NCI-H446 (cell line): Measurements from ENCODE around the gene IL4.

ENCODE experiments used
- DNase-seq, 2 experiments: peaks; one replicate each; lab custom pipeline; 2025; lab: John Stamatoyannopoulos, UW

IL4 gene

DNA sequence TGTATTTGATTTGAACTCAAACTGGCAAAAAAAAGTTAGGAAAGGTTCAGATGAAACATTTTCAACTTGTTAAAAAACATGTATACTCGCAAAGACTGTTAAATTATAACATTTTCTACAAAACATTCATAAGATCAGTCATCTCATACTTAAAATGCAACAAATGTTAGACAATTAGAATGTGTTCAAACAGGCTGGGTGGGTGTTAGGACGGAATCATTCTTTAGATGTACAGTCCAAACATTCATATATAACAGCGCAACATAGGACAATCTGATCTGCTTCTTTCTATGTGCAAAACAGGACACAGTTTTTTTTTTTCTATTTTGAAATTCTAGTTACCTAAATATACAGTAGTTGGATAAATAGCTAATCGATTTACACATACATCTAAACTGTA lies 22.2 kb downstream of the IL4 start:
- DNase-seq, result no peak

DNA sequence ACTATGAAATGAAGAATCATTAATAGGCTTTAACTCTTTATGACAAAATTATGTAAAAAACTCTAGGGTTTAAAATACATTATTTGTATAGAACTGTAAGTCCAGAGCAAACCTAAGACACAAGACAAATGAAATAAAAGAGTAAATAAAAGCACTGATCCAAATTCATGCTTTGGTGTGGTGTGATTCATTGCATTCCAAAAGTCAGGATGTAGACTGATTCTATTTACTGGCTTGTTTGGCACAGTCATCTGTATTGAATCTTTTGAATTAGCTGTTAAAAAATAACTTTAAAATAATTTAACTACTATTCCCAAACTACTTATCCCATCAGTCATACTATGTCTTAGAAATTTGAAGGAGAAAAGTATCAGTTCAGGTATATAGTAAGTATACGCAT lies 31.1 kb downstream of the IL4 start:
- DNase-seq, result no peak

DNA sequence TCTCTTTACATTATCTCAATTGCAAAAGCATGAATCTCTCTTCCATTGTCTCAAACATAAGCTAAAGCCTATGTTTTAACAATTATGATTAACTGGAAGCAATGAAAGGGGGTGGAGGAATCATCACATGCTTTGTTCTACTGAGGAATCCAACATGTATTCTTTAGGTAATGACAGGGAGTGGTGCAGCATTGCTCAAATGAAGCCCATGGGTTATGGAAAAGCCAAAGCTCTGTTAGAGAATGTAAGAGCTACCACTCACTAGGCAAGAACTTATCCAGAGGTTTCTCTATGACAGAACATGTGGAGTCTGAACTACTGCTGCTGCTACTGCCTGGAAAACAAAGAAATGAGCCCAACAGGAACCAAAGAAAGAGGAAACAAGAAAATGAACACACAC lies 34.9 kb downstream of the IL4 start:
- no peak for DNase-seq

DNA sequence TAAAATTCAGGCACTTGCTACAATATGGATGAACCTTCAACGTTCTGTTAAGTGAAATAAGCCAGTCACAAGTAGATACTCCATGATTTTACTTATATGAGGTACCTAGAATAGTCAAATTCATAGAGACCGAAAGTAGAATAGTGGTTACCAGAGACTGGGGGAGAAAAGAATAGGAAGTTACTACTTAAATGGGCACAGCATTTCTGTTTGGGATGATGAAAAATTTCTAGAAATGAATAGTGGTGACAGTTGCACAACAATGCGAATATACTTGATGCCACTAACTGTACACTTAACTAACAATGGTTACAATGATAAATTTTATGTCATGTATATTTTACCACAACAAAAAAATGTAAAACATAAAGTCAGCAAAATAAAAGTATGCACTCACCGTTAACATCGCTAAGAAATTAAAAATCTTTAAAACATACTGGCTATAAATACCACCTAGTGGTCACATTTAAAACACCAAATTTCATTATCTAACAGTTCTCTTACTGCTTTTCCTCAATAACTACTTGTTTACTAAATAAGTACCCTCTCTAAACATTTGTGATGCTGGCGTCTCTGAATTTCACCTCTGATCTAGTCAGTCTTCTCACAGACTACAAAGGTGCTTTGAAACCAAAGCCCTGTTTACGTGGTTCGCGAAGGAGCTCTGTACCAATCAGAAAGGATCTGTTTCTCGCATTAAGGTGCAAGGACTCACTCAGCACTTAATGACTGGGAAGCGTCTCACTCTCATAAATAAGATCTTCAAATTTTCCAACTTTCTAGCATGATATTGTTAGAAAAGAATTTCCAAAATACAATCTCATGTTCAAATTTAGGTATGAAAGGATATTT lies 40.9 kb downstream of the IL4 start:
- DNase-seq, result no peak

DNA sequence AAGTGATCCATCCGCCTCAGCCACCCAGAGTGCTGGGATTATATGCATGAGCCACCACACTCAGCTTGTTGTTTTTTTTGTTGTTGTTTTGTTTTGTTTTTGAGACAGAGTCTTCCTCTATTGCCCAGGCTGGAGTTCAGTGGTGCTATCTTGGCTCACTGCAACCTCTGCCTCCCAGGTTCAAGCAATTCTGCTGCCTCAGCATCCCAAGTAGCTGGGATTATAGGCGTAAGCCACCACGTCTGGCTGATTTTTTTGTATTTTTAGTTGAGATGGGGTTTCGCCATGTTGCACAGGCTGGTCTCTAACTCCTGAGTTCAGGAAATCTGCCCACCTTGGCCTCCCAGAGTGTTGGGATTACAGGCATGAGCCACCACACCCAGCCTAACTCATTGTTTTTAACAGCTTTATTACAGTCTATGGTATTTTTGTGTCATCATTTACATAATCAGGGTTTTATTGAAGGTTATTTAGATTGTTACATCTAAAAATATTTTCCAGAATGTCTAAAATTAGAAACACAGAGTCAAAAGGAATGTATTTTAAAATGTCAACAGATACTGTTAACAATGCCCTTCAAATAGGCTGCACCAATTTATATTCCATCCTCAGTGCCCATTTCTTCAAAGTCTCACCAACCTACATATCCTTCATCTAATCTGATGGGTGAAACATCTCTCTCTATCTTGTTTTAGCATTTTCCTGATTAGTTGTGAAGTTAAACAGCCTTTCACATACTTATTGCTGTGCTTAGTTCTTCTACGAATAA lies 44.9 kb downstream of the IL4 start:
- no peak for DNase-seq

DNA sequence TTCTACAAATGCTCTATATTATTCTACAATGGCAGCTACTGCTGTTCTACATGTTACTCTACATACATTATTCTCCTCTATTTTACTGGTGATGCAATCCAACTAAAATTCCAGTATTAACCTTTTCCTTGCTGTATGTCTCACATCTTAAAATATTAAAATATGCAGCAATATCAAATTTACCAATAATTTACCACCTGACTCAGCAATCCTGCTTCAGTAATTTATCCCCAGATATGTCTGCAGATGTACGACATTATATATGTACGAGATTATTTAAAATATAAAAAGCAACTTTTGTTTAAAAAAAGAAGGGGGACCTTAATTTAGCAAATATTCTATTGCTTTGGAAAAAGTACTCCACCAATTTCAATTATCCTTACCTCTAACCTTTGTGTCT lies 52.0 kb downstream of the IL4 start:
- no peak for DNase-seq

DNA sequence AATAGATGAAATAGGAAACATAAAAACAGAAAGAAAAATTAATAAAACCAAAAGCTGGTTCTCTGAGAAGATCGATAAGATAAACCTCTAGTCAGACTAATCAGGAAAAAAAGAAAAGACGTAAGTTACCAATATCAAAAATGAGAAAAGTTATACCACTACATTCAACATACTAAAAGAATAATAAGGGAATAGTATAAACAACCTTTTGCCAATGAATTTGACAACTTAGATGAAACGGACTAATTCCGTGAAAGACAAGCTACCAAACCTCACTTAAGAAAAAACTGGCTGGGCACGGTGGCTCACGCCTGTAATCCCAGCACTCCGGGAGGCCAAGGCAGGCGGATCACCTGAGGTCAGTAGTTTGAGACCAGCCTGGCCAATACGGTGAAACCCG lies 56.1 kb downstream of the IL4 start:
- DNase-seq, result no peak
